ENCODE results near the gene SEC16B. TPM values are rescaled to one million over a fixed set of nuclear protein-coding genes. Genes with fewer than 3 reads are reported as not detected.

The SEC16B gene
- total RNA-seq, 1 donor from 2014 or later: 1.3 TPM

DNA sequence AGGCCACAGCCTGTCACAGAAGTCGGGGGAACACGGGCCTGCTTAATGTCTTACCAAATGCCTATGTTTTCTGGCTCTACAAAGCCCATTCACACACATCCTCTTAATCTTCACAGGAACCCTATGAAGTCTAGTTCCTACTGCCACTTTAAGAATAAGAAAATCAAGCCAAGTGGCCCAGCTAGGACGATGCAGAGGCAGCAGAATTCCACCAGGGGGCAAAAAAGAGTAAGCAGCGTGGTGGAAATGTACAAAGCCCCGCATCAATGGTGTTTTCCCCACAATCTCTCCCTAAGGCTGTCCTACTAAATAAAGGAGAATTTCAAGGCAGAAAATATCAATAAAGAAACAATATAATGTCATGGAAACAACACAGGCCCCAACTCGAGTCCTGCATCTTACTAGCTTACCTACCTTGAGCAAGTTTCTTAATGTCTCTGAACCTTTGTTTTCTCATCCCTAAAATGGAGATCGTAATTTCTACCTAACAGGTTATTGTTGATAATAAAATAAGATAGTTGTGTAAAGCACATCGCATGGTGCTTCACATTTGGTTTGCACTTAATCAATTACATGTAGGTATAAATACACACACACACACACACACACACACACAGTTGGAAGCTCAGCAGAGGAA is 21.4 kb downstream of the SEC16B start:
- DNase-seq (no peak), ATAC-seq (ENCODE audit: poor library complexity) (peak; percentile 70)
- intact Hi-C loops (cut with DNase I): loop anchor here (10.0 kb wide), 2 partner anchors 694 to 1054 kb away; no protein-coding TSS in a partner anchor

DNA sequence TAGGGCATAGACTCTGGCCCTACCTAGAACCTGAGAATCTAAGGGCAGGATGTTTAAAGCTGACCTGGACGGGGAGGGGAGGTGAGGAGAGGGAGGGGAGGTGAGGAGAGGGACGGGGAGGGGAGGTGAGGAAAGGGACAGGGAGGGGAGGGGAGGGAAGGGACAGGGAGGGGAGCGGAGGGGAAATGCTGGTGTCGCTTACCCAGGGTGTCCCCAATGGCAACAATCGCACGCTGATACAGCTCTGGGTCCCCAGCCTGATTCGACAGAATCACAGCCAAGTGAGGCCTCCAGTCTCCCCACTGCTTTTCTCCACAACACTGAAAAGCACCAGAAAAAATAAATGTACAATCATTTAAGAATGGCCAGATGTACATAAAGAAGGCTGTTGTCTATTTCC is 22.2 kb downstream of the SEC16B start:
- no peak for ATAC-seq (ENCODE audit: poor library complexity)
- intact Hi-C loops (cut with DNase I): loop anchor here (10.0 kb wide), 2 partner anchors 693 to 1053 kb away; no protein-coding TSS in a partner anchor
- no peak for DNase-seq

GRCh38 chr1:177945943-177946650 is 23.8 kb downstream of the SEC16B start:
- DNase-seq (peak; percentile 63), ATAC-seq (ENCODE audit: poor library complexity) (peak; percentile 70)
- intact Hi-C loops (cut with DNase I): loop anchor here (10.0 kb wide), 2 partner anchors 691 to 1051 kb away; no protein-coding TSS in a partner anchor

DNA sequence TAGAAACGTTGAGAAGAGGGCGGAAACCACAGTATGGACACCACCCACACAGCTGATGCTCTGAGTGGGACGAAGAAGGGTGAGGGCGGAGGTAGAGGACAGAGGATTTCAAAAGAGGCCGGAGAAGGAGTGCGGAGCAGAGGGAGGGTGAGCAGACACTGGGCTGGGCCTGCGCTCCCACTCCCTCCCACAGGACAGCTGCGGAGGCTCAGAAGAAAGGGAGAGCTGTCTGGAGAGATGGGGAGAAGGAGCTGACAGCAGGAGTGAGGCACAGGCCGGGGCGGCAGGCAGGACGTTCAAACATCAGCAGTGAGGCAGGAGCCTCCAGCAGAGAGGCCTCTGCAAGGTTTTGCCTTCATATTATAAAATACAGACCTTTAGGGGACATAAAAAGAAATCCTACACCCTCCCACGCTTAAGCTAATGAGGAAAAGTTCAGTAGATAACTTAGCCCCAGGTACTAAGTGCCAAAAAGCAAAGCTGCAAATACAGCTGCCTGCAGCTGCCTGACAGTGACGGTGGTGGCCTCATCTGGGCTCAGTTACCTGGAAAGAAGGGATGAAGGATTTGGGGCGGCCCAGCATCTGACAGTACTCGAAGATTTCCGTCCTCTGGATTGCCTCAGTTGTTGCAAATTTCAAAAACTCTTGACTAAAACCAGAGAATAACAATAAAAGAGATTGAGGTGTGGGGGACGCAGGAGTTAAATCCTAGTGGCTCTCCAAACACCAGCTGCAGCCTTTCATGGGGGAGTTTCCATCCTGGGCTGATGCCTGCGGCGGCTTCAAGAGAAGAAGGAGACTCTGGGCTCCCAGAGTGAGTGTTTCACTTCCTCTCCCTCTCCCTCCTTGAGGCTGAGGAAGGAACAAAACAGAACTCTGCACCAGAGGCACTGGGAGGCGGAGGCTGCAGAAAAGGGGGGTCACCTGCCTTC is 25.6 kb downstream of the SEC16B start:
- DNase-seq (no peak), ATAC-seq (ENCODE audit: poor library complexity) (no peak)
- intact Hi-C loops (cut with DNase I): loop anchor here (10.0 kb wide), 2 partner anchors 689 to 1049 kb away; no protein-coding TSS in a partner anchor

GRCh38 chr1:177941976-177942375 is 27.9 kb downstream of the SEC16B start:
- intact Hi-C loops (cut with DNase I): loop anchor here (10.0 kb wide), 2 partner anchors 687 to 1047 kb away; no protein-coding TSS in a partner anchor
- ATAC-seq (ENCODE audit: poor library complexity) (peak; percentile 16), DNase-seq (no peak)

DNA sequence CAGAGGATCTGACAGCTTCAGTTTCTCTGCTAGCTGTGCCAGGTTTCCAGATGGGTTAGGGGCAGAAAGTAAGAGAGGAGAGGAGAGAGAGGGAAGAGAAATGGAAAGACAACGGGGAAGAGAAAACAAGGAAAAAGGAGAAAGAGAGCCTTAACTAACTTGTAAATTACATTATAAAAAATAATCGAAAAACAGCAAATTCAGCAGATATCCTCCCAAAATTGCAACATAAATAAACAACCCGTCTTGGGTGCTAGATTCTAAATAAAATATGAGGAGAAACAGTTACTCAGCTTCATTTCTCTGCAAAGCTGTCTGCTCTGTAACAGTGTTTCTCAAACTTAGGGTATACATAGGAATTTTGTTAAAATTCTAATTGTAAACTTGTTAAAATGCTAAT is 29.2 kb downstream of the SEC16B start:
- intact Hi-C loops (cut with DNase I): loop anchor here (10.0 kb wide), 2 partner anchors 686 to 1046 kb away; no protein-coding TSS in a partner anchor
- DNase-seq: no peak
- ATAC-seq (ENCODE audit: poor library complexity): no peak

- DNase-seq: no peak
- intact Hi-C loops (cut with DNase I): no loop called here
- no peak for ATAC-seq (ENCODE audit: poor library complexity)
These were observed 31.9 kb downstream of the SEC16B start for GRCh38 chr1:177937931-177938330.

DNA sequence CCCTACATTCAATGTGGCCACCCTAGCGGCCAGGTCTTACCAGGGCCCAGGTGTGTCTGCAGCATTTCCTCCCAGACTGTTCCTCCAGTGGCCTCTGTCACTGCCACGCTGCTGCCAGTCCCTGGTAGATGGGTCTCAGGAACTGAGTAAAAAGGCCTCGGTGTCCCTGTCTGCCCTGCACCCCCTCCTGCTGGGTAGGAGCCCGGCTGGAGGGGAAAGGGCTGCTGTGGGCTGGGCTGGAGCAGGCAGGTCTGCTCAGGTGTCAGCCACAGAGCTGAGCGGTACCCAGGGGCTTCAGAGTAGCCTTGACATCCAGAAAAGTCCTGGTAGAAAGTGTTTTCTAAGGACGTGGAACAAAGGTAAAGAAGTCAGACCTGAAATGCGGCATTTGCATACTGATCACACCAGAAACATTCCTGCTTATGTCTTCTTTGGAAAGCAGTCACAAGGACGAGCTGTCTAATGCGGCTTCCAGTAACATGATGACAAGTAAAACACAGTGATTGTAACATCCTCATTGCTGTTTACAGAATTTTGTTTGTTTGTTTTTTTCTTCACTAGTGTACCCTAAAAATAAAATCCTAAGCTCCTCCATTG is 32.6 kb downstream of the SEC16B start:
- ATAC-seq (ENCODE audit: poor library complexity): no peak
- no peak for DNase-seq
- intact Hi-C loops (cut with DNase I): no loop called here

DNA sequence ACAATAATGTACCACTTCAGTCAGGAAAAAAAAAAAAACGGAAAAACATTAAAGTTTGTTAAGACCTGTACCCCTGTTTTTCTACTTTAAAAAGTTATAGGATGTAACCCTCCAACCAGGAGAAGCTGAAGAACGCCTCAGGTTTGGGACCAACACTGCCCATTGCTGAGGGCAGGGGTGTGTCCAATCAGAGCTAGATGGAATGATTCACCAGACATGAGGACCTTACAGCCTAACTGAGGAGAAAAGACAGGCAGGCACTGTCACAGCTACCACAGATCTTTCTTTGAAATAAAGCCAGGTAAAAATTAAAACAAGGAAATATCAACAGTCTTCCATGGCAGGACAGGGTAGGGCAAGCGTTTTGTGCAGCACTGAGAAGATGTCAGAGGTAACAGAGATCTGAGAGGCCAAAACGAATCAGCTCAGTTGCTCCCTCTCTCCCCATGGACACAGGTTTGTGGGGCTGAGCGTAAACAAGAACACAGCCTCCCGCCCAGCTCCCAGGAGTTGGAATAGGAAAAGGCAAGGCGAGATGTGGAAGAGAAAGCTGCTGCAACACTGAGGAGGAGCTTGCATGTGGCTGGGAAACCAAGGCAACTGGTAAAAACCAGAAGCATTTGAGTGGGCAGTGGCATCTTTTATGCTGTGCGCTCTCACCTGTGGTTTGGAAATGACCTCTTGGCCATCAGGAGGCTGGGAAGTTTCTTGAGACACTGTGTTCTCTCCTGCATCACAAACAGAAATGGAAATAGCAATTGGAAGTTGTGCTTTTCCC is 34.0 kb downstream of the SEC16B start:
- DNase-seq: no peak
- no peak for ATAC-seq (ENCODE audit: poor library complexity)
- intact Hi-C loops (cut with DNase I): no loop called here

- ATAC-seq (ENCODE audit: poor library complexity): peak; percentile 94
- intact Hi-C loops (cut with DNase I): no loop called here
These were observed 34.9 kb downstream of the SEC16B start for GRCh38 chr1:177934927-177935326.

GRCh38 chr1:177934461-177934860 is 35.4 kb downstream of the SEC16B start:
- ATAC-seq (ENCODE audit: poor library complexity) (no peak), DNase-seq (no peak)
- intact Hi-C loops (cut with DNase I): no loop called here

More at GRCh38 chr1:177934927-177935326, 34.9 kb downstream of the SEC16B start:
- DNase-seq: no peak

DNA sequence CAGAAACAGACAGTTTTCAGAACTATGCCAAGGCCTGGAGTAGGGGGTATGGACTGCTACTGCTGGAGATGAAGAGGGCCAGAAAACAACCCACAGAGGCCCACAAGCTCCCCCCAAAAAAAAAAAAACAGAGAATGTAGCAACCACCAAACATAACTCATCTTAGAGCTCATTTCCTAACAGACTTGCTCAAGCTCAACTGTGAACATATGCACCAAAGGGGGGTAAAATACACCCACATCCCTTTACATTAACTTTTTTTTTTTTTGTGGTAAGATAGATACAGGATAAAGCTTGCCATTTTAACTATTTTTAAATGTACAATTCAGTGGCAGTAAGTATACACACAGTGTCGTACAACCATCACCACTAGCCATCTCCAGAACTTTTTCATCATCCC is 36.0 kb downstream of the SEC16B start:
- ATAC-seq (ENCODE audit: poor library complexity) (no peak), DNase-seq (no peak)

DNA sequence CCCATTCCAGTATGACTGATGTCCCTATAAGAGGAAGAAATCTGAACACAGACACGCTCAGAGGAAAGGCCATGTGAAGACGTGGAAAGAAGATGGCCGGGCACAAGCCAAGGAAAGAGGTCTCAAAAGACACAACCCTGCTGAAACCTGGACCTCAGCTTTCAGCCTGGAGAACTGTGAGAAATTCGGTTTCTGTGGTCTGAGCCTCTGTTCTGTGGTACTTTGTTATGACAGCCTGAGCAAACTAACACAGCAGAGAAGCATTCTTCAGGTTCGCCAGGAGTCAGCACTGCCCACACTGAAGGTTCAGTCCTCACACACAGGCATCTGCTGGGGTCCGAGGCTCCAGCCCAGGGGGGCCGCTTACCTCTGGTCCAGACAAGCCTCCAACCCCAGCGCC is 37.7 kb downstream of the SEC16B start:
- ATAC-seq (ENCODE audit: poor library complexity) (no peak), DNase-seq (no peak)
- intact Hi-C loops (cut with DNase I): no loop called here

More for the DNA sequence above, 36.0 kb downstream of the SEC16B start:
- intact Hi-C loops (cut with DNase I): no loop called here

DNA sequence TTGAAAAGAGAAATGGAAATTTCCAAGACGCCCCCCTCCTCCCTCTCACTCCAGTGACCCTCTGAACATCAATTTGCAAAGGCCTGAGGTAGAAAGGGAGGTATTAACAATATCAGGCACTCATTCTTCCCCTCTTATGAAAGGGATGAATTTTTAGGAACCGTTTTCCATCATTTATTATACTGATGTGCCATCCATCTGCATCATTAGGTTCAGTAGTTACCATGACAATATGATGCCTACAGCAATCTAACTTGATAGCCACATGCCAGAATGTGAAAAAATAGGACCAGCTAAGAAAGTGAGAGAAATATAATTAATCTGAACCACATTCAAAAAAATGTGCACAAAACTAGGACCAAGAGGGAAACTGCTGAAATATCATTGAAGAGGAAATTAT is 40.9 kb downstream of the SEC16B start:
- intact Hi-C loops (cut with DNase I): no loop called here
- DNase-seq (no peak), ATAC-seq (ENCODE audit: poor library complexity) (no peak)

DNA sequence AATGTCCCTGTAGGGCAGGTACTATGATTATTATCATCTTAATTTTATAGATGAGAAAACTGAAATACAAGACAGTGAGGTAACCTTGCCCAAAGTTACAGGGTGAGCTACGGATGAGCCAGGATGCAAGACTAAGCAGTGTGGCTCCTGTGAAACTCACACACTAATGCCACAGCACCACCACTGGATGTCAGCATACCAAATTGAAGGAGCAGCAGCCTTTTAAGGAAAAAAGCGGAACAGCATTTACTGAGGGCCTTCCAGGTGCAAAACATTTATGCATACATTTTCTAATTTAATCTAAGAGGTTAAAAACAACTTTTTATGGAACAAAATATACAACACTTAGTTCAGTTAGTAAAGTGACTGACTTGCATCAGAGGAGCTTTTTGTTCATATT is 41.7 kb downstream of the SEC16B start:
- intact Hi-C loops (cut with DNase I): no loop called here
- ATAC-seq (ENCODE audit: poor library complexity) (no peak), DNase-seq (no peak)

- DNase-seq (no peak), ATAC-seq (ENCODE audit: poor library complexity) (no peak)
- intact Hi-C loops (cut with DNase I): no loop called here
These were observed 42.7 kb downstream of the SEC16B start for GRCh38 chr1:177927021-177927596.

- DNase-seq (no peak), ATAC-seq (ENCODE audit: poor library complexity) (no peak)
- intact Hi-C loops (cut with DNase I): no loop called here
These were observed 43.7 kb downstream of the SEC16B start for GRCh38 chr1:177926201-177926600.

GRCh38 chr1:177925006-177925405 is 44.9 kb downstream of the SEC16B start:
- intact Hi-C loops (cut with DNase I): no loop called here
- ATAC-seq (ENCODE audit: poor library complexity) (no peak), DNase-seq (no peak)

Measured in Right ventricle myocardium superior (tissue), 1 donor.